HCT116 (cell line): ENCODE results near the gene ADGRA1. TPM values are rescaled to one million over a fixed set of nuclear protein-coding genes. Genes with fewer than 3 reads are reported as not detected.

Experiments used
- ATAC-seq: fragments of 200-7000 bp; cut with Tn5 transposase; 2 replicates; pipeline ENCODE4 v1.9.1; 2020; ENCODE audit warnings: mild to moderate bottlenecking, moderate library complexity
- BruUV-seq: library from RNA; stranded (reverse); fragments of 400-500 nt; replicated peaks from 2 replicates; lab custom pipeline; 2021; lab: Mats Ljungman, UMichigan
- CTCF ChIA-PET: fragments of 300-600 bp; sonication (Branson Sonifier 250); formaldehyde crosslinking; loops from one replicate; lab custom pipeline; 2021; ENCODE audit warnings: antibody characterized with exemption; lab: Charles Lee
- POLR2A ChIA-PET: fragments of 300-600, 350-600 bp; sonication (Branson Sonifier 250); formaldehyde crosslinking; loops from one replicate; lab custom pipeline; 2021; ENCODE audit warnings: antibody characterized with exemption; lab: Charles Lee
- RAD21 ChIA-PET, 2 experiments: fragments of 300-600 bp; sonication (Branson Sonifier 250); formaldehyde crosslinking; loops; one replicate each; lab custom pipeline; 2023; ENCODE audit warnings: low total read pairs in 2 of 2; ENCODE audit not compliant: uncharacterized antibody in 2 of 2, unreplicated experiment in 2 of 2, low non-redundant PET in 1 of 2; lab: Charles Lee
- DNase-seq: peaks from one replicate; pipeline ENCODE4 v3.0.0-alpha.2; 2010; ENCODE audit warnings: low read depth, low spot score
- H2AFZ ChIP-seq: fragments of 200-600 bp; shearing (Covaris generic), sonication (generic); 2 replicates; pipeline ENCODE4 v1.6.1; 2017; ENCODE audit warnings: low read depth, mixed run types, mixed read lengths, antibody characterized with exemption, low read length; ENCODE audit not compliant: poor library complexity, severe bottlenecking
- H3K27ac ChIP-seq: 2 replicates; pipeline ENCODE4 v1.5.1; 2012; ENCODE audit warnings: low read depth, low read length
- H3K27me3 ChIP-seq: fragments of 200-600 bp; sonication (generic); 2 replicates; pipeline ENCODE4 v1.6.1; 2016; ENCODE audit warnings: mixed run types, low read length, mixed read lengths; ENCODE audit not compliant: insufficient read depth
- H3K36me3 ChIP-seq, 2 experiments: fragments of 200-500 bp in 1 of 2; fragments of 200-600 bp in 1 of 2; sonication (Bioruptor generic) in 1 of 2; sonication (generic) in 1 of 2; 2 replicates each; pipeline versions ENCODE4 v1.5.1 to v1.6.1; 2014 to 2016; ENCODE audit warnings: low read length in 2 of 2, inconsistent platforms in 1 of 2, mixed read lengths in 1 of 2, mixed run types in 1 of 2; ENCODE audit not compliant: insufficient read depth in 2 of 2, control insufficient read depth in 1 of 2
- H3K4me1 ChIP-seq, 2 experiments: fragments of 200-600 bp in 1 of 2; sonication (generic) in 1 of 2; 2 replicates each; pipeline versions ENCODE4 v1.5.1 to v1.6.1; 2012 to 2017; ENCODE audit warnings: low read length in 2 of 2, inconsistent platforms in 1 of 2, mild to moderate bottlenecking in 1 of 2, mixed read lengths in 1 of 2, mixed run types in 1 of 2, moderate library complexity in 1 of 2; ENCODE audit not compliant: insufficient read depth in 2 of 2, control insufficient read depth in 1 of 2
- H3K4me2 ChIP-seq: fragments of 200-600 bp; sonication (generic); 2 replicates; pipeline ENCODE4 v1.6.1; 2017; ENCODE audit warnings: mixed run types, low read length, mixed read lengths
- H3K4me3 ChIP-seq, 2 experiments: fragments of 200-600 bp in 1 of 2; sonication (generic) in 1 of 2; replicated peaks in 1 of 2; 2 replicates each; pipeline ENCODE4 v1.5.1; 2011 to 2016; ENCODE audit warnings: low read length in 2 of 2, control low read depth in 1 of 2, low read depth in 1 of 2, mild to moderate bottlenecking in 1 of 2, mixed read lengths in 1 of 2, mixed run types in 1 of 2
- H3K79me2 ChIP-seq: fragments of 200-600 bp; sonication (generic); 2 replicates; pipeline ENCODE4 v1.6.1; 2017; ENCODE audit warnings: mild to moderate bottlenecking, mixed run types, low read length, moderate library complexity, mixed read lengths; ENCODE audit not compliant: insufficient read depth
- H3K9ac ChIP-seq: fragments of 200-600 bp; sonication (generic); 2 replicates; pipeline ENCODE4 v1.6.1; 2016; ENCODE audit warnings: low read length, mixed read lengths
- H3K9me2 ChIP-seq: fragments of 200-600 bp; sonication (generic), shearing (Covaris generic); 2 replicates; pipeline ENCODE4 v1.6.1; 2017; ENCODE audit warnings: mixed run types, mild to moderate bottlenecking, moderate library complexity; ENCODE audit not compliant: insufficient read depth
- H3K9me3 ChIP-seq, 2 experiments: fragments of 200-500 bp in 1 of 2; fragments of 200-600 bp in 1 of 2; sonication (Bioruptor generic) in 1 of 2; sonication (generic) in 1 of 2; 2 replicates each; pipeline ENCODE4 v1.6.1; 2014 to 2017; ENCODE audit warnings: low read length in 2 of 2, mixed read lengths in 2 of 2, inconsistent platforms in 1 of 2, low read depth in 1 of 2, mild to moderate bottlenecking in 1 of 2, mixed run types in 1 of 2, moderate library complexity in 1 of 2; ENCODE audit not compliant: control insufficient read depth in 1 of 2, insufficient read depth in 1 of 2
- H4K20me1 ChIP-seq: fragments of 200-600 bp; sonication (generic), shearing (Covaris generic); 2 replicates; pipeline ENCODE4 v1.6.1; 2017; ENCODE audit warnings: mixed run types, mild to moderate bottlenecking, moderate library complexity; ENCODE audit not compliant: insufficient read depth
- ATF3 ChIP-seq: IDR thresholded peaks from 2 replicates; pipeline ENCODE4 v1.6.1; 2012
- CEBPB ChIP-seq: IDR thresholded peaks from 2 replicates; pipeline ENCODE4 v1.6.1; 2012; ENCODE audit warnings: low read depth
- CTCF ChIP-seq, 3 experiments: fragments of 200-600 bp in 1 of 3; sonication (generic) in 1 of 3; IDR thresholded peaks in 2 of 3; conservative IDR thresholded peaks in 1 of 3; 2 replicates each; pipeline ENCODE4 v1.5.1; 2012 to 2017; ENCODE audit warnings: low read depth in 2 of 3, low read length in 2 of 3, antibody characterized with exemption in 1 of 3, borderline replicate concordance in 1 of 3, control low read depth in 1 of 3, mild to moderate bottlenecking in 1 of 3, mixed read lengths in 1 of 3, mixed run types in 1 of 3, moderate library complexity in 1 of 3; ENCODE audit not compliant: insufficient read depth in 1 of 3
- FOSL1 ChIP-seq: IDR thresholded peaks from 2 replicates; pipeline ENCODE4 v1.6.1; 2012; ENCODE audit warnings: low read depth
- MAX ChIP-seq: IDR thresholded peaks from 2 replicates; pipeline ENCODE4 v1.6.1; 2012
- SIN3A ChIP-seq: IDR thresholded peaks from 2 replicates; pipeline ENCODE4 v1.6.1; 2012; ENCODE audit warnings: low read depth
- TCF7L2 ChIP-seq: IDR thresholded peaks from 2 replicates; pipeline ENCODE4 v1.7.0; 2011; ENCODE audit warnings: borderline replicate concordance, inconsistent platforms; ENCODE audit not compliant: insufficient read depth, insufficient read length; ENCODE audit errors: extremely low read depth
- ZFX ChIP-seq: fragments of 450-650 bp; IDR thresholded peaks from 2 replicates; pipeline ENCODE4 v1.6.1; 2017
- intact Hi-C: fragments of 100-400 bp; cut with micrococcal nuclease; formaldehyde crosslinking; loops from 2 replicates; pipeline ENCODE4 v1.10.0; 2022
- total RNA-seq: library from RNA; stranded (reverse); gene quantifications from one replicate; pipeline ENCODE4 v1.2.1, GENCODE V29; 2021; ENCODE audit not compliant: unreplicated experiment
- TF ChIP-seq, protein P1 (sequence below): IDR thresholded peaks from 2 replicates; pipeline ENCODE4 v1.6.1; 2012; ENCODE audit warnings: low read depth

Gene ADGRA1
- total RNA-seq, 1 experiment from 2014 or later = not detected

GRCh38 chr10:133114251-133114650 lies 26.5 kb downstream of the ADGRA1 start:
- Histone ChIP-seq H3K9me3 (no peaks in the 10 kb centered on the region), H3K4me2 (no peak overlapping the region), H3K4me3 (no peak overlapping the region), H3K9ac (no peak overlapping the region), H3K9me2 (no peaks in the 10 kb centered on the region), H3K4me1 (peaks cover 2 to 11% of the 10 kb centered on the region in 2 experiments; a peak in 2 of 4 replicates), H3K27me3 (no peaks in the 10 kb centered on the region), H2AFZ (no peak overlapping the region), H3K27ac (no peak overlapping the region), H4K20me1 (no peaks in the 10 kb centered on the region), H3K36me3 (no peaks in the 10 kb centered on the region), H3K79me2 (no peaks in the 10 kb centered on the region)
- TF ChIP-seq CEBPB = no peak
- TF ChIP-seq, protein P1, sequence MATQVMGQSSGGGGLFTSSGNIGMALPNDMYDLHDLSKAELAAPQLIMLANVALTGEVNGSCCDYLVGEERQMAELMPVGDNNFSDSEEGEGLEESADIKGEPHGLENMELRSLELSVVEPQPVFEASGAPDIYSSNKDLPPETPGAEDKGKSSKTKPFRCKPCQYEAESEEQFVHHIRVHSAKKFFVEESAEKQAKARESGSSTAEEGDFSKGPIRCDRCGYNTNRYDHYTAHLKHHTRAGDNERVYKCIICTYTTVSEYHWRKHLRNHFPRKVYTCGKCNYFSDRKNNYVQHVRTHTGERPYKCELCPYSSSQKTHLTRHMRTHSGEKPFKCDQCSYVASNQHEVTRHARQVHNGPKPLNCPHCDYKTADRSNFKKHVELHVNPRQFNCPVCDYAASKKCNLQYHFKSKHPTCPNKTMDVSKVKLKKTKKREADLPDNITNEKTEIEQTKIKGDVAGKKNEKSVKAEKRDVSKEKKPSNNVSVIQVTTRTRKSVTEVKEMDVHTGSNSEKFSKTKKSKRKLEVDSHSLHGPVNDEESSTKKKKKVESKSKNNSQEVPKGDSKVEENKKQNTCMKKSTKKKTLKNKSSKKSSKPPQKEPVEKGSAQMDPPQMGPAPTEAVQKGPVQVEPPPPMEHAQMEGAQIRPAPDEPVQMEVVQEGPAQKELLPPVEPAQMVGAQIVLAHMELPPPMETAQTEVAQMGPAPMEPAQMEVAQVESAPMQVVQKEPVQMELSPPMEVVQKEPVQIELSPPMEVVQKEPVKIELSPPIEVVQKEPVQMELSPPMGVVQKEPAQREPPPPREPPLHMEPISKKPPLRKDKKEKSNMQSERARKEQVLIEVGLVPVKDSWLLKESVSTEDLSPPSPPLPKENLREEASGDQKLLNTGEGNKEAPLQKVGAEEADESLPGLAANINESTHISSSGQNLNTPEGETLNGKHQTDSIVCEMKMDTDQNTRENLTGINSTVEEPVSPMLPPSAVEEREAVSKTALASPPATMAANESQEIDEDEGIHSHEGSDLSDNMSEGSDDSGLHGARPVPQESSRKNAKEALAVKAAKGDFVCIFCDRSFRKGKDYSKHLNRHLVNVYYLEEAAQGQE = no peak
- TF ChIP-seq FOSL1 = no peak
- TF ChIP-seq MAX = no peak
- POLR2A ChIA-PET = no interaction called here
- ATAC-seq = no peak
- DNase-seq = no peak
- RAD21 ChIA-PET = no interaction called here
- CTCF ChIA-PET = no interaction called here
- intact Hi-C loops = no loop called here
- BruUV-seq = no TSS peak

DNA sequence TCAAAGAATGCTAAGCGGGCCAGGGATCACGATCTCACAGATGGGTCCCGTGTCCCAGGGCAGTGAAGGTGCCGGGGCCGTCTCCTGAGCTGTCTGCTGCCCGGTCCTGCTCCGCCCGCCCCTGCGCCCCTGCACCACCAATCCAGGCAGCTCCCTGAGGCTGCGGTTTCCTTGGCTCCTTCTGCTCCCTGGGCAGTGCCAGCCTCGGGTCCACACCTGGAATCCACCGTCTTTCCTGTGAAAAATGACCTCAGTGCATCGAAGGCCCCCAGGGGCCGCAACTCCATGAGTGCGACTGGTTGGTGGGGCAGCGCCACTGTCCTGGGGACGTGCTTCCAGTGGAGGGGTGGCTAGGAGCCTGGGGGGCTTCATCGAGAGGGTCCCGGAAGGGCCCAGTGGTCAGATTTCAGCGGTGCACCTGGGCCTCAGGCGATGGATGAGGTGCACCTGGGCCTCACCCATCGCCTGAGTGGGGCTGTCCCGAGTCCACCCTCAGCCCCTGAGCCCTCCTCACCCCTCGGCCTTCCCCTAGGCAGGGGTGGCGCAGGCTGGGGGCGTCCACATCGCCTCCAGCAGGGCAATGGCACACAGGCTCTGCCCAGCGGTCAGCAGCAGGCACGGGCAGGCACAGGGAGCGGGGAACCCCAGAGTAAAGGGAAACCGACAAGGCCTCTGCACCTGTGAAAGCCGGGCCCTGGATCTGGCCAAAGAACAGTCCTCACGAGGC lies 27.2 kb downstream of the ADGRA1 start:
- Histone ChIP-seq H3K4me2 (no peak overlapping the region), H3K4me3 (no peak overlapping the region), H3K9me3 (no peaks in the 10 kb centered on the region; a peak in 1 of 4 replicates), H3K9me2 (no peaks in the 10 kb centered on the region), H3K9ac (no peak overlapping the region), H3K36me3 (no peaks in the 10 kb centered on the region), H3K27me3 (no peaks in the 10 kb centered on the region), H2AFZ (no peak overlapping the region), H3K79me2 (no peaks in the 10 kb centered on the region), H3K27ac (no peak overlapping the region), H4K20me1 (no peaks in the 10 kb centered on the region), H3K4me1 (peaks cover 2 to 6% of the 10 kb centered on the region in 2 experiments; a peak in 2 of 4 replicates)
- ChIA-PET POLR2A (no interaction called here), CTCF (no interaction called here), RAD21 (no interaction called here)
- ATAC-seq (no peak), DNase-seq (no peak)
- BruUV-seq = no TSS peak
- intact Hi-C loops = no loop called here
- no peak for TF ChIP-seq MAX
- TF ChIP-seq ZFX = no peak
- TF ChIP-seq SIN3A = no peak
- no peak for TF ChIP-seq CTCF (IDR thresholded peaks at IDR 0.05 in 2 of 3, conservative IDR thresholded peaks at IDR 0.05 in 1 of 3; ENCODE audit: borderline replicate concordance in 1 of 3, insufficient read depth in 1 of 3, low read depth in 2 of 3, low read length in 2 of 3)
- no peak for TF ChIP-seq CEBPB
- TF ChIP-seq TCF7L2 = no peak
- no peak for TF ChIP-seq ATF3
